Daoy (cell line): Measurements from ENCODE around the gene SEPTIN5. TPM values are rescaled to one million over a fixed set of nuclear protein-coding genes. Genes with fewer than 3 reads are reported as not detected.
A peak's percentile ranks its signal among the peaks of the same experiment; 100 is the strongest.

ENCODE experiments used
- DNase-seq: peaks from one replicate; pipeline ENCODE4 v3.0.0-alpha.2; 2015; ENCODE audit warnings: low read depth
- total RNA-seq: library from RNA; depleted of rRNA; stranded (reverse); fragments of >200 nt; shearing (Covaris generic); gene quantifications from 2 replicates; pipeline ENCODE4 v1.2.3, GENCODE V29; 2014

SEPTIN5 gene
- total RNA-seq, 1 experiment from 2014 or later, result 6.1 TPM

DNA sequence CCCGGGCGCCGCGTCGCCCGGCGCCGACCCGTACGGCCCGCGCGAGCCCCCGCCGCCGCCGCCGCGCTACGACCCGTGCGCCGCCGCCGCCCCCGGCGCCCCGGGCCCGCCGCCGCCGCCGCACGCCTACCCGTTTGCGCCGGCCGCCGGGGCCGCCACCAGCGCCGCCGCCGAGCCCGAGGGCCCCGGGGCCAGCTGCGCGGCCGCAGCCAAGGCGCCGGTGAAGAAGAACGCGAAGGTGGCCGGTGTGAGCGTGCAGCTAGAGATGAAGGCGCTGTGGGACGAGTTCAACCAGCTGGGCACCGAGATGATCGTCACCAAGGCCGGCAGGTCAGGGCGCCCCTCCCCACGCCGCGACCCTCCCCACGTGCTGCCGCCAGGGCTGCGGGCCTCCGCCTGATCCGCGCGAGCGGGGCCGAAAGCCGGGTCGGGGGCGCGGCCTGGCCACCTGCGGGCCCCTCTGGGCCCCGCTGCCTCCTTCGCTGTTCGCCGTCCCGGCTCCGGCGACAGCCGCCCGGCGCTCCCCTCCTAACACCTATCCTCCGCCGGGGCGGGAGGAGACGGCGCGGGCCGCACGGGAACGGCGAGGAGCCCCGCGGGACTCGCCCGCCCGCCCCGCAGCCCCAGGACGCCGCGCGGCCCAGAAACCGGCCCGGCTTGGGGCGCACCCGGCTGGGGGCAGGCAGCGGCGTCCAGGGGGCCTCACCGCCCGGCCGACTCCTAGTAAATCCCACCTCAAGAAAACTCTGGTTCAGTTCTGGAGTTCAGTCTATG lies 46.8 kb downstream of the SEPTIN5 start:
- no peak for DNase-seq

DNA sequence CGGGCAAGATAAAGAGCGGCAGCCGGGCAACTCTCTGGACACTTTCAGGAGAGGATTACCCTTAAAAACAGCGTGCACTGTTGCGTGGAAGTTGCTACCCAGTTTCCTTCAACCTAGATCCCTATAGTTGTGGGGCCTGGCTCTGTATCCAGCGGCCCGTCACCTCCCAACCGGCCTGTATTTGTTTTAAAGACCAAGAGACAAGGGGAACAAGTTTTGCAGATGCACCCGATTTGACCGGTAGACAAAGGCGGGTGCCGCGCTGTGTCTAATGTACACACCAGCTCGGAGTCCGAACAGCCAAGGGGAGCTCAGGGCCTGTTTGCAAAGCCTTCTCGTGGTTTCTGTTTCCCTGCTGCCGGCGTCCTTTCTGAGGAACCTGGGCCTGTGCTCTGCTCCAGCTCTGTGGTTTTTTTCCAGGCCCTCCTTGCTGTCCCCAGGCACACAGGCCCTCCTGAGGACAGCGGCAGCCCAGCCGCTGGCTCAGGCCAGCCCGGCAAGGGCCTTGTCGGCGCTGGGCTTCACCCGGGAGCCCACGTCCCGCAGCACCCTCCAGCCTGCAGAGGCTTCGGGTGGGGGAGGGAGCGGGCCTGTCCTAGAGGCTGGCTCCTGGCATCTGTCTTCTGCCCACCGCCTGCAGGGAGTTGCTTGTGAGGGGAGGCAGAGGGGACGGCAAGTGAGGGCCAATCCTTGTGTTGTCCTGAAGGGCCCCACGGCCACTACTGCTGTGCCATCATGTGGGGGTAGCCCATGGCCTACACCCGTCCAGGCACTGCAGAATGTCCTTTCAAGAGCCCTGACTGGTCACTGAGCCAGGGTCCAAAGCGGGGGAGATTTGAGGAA lies 47.6 kb downstream of the SEPTIN5 start:
- no peak for DNase-seq

DNA sequence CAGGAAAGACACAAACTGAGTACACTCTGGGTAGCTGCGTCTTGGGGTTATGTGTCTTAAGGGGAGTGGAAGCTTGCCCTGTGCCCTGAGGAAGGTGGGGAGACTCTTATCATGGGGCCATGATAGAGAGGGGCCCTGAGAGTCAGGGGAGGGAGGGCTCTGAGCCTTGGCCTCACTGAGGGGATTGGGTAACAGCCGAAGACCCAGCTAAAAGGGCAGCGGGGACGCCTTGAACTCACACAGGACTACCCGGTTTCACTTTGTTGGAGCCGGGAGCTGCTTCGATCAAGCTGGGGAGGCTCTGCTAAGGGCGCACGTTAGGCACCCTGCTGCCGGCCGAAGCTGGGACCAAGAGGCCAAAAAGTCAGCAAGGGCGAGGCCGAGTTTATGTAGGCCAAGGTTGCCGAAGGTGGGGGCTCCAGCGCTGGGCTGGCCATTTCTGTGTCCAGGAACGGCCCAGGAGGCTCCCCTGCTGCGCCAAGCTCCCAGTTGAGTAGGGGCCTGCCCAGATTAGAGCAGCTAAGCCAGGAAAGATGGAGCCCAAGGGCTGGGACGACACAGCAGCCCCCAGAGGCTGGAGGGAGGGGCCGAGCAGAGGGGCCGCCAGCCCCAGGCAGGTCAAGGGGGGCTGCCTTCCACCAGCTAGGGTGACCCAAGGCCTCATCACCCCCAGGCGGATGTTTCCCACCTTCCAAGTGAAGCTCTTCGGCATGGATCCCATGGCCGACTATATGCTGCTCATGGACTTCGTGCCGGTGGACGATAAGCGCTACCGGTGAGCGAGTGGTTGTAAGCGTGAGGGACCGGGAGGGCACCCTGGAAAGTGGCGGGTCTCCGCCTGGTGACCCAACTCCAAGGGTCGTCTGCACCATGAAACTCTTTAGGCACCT lies 48.5 kb downstream of the SEPTIN5 start:
- no peak for DNase-seq

DNA sequence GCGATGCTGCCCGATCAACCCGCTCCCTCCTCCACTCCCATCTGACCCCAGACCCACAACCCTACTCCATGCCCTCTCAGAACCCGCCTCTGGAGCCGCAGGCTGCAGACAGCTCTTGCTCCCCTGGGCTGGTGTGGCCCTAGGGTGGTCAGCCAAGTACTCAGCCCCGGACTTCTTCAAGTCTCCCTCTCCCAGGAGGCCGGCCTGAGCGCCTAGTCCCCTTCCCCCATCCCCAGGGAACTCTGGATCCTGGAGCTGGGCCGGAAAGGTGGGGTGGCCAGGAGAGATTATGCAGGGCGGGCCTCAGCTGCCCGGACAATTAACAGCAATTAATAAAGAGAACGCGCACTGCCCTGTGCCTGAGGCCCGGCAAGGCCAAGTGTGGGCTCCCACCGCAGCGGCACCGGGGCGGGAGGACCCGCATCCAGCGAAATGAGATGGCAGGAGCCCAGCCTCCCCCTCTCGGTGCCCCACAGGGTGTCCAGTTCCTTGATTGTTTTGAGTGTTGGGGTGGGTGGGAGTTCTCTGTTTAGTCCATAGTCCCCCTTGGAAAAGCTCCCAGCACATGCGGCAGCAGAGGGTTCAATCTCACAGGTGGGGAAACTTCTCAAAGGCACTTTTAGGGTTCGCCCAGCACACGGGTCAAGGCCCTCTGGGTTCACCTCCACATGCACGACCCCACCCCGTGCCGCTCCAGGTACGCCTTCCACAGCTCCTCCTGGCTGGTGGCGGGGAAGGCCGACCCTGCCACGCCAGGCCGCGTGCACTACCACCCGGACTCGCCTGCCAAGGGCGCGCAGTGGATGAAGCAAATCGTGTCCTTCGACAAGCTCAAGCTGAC lies 49.4 kb downstream of the SEPTIN5 start:
- no peak for DNase-seq

DNA sequence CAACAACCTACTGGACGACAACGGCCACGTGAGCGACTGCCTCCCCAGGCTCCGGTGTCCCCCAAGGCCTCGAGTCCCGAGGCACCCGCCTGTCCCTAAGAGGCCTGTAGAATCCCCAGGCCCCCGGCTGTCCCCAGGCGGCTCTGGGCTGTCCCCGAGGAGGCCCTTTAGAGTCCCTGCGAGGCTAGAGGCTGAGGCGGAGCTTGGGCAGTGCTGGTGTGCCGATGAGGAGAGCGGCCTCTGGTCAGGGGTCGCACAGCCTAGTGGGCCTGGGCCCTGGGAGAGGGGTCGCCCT lies 49.9 kb downstream of the SEPTIN5 start:
- DNase-seq, result no peak

DNA sequence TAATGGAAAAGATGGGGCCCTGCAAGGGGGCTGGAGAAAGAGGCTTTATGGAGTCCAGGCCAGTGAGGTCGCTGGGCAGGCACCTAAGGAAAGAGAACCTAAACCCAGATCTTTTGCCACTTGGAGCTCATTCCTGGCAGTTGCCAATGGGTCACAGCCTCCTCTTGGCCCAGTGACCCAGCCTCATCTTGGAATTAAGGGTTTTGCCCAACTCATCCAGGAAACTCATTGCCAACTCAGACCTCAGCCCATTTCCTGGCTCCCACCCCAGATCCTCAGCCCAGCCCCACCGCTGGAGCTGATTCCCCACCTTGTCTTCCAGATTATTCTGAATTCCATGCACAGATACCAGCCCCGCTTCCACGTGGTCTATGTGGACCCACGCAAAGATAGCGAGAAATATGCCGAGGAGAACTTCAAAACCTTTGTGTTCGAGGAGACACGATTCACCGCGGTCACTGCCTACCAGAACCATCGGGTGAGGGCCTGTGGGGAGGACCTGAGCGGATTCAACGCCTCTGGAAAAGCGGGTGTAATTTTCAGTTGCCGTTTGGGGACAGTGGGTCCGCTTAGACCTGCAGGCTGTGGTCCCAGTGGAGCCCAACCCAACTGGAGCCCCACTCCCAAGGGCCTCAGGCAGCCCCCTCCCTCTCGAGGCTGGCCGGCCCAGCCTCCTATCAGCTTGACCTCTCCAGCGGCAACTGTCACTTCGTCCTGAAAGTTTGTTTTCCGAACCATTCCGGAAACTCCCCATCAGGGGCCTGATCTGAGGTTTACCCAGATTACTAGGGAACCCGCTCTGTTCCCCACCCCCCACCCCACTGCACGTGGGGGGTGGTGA lies 50.6 kb downstream of the SEPTIN5 start:
- DNase-seq, result no peak

DNA sequence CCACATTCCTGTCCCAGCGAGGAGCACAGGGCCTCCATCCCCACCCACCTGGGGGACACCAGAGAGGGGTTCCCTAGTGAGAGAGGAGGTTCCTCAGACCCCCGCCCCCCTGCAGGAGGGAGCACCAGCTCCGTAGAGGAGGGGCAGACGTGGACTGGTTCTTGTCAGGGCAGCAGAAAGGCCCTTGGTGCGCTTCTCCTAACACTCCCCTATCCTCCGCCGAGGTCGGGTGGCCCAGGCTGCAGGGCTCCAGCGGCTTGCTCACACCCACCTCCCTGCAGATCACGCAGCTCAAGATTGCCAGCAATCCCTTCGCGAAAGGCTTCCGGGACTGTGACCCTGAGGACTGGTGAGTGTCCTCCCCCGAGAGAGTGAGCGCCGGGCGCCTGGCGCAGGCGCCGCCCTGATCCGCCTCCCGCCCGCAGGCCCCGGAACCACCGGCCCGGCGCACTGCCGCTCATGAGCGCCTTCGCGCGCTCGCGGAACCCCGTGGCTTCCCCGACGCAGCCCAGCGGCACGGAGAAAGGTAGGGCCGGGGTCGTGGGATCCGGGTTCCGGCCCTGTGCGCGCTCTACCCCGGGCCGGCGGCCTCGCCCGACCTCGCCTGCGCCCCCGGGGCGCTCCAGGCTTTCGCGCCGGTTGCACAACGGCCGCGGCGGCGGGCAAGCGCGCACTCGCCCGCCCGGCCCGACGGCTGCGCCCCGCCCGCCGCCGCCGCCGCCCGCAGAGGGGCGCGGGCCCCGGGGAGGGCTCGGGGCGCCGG lies 51.4 kb downstream of the SEPTIN5 start:
- no peak for DNase-seq

DNA sequence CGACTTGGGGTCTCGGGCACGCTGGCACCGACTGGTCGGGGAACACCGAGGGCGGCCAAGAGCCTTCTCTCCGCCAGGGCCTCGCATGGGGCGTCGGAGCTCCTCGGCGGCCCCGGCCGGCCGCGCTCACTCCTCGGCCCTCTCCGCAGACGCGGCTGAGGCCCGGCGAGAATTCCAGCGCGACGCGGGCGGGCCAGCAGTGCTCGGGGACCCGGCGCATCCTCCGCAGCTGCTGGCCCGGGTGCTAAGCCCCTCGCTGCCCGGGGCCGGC lies 51.9 kb downstream of the SEPTIN5 start:
- no peak for DNase-seq

DNA sequence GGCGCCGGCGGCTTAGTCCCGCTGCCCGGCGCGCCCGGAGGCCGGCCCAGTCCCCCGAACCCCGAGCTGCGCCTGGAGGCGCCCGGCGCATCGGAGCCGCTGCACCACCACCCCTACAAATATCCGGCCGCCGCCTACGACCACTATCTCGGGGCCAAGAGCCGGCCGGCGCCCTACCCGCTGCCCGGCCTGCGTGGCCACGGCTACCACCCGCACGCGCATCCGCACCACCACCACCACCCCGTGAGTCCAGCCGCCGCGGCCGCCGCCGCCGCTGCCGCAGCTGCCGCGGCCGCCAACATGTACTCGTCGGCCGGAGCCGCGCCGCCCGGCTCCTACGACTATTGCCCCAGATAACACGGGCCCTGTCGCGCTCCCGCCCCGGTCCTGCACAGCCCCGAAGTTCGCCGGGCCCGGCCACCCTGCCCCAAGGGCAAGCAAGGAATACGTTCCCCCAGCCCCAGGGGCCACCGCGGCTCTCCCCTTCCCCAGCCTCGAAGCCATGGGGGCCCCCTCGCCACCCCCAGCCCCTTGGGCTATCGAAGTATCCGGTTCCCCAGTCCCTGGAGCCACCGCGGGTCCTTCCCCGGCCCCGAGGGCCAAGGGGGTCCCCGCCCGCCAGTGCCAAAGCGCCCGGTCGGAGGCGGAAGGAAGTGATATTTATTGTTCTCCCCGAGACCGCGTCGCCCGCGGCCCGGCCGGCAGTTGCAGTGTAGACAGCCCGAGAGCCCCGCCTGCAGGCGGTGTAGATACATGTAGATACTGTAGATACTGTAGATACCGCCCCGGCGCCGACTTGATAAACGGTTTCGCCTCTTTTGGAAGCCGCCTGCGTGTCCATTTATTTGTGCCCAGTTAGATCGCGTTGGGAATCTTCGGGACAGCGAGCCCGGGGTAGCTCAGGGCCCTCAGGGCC lies 52.5 kb downstream of the SEPTIN5 start:
- peak; percentile 43 for DNase-seq

DNA sequence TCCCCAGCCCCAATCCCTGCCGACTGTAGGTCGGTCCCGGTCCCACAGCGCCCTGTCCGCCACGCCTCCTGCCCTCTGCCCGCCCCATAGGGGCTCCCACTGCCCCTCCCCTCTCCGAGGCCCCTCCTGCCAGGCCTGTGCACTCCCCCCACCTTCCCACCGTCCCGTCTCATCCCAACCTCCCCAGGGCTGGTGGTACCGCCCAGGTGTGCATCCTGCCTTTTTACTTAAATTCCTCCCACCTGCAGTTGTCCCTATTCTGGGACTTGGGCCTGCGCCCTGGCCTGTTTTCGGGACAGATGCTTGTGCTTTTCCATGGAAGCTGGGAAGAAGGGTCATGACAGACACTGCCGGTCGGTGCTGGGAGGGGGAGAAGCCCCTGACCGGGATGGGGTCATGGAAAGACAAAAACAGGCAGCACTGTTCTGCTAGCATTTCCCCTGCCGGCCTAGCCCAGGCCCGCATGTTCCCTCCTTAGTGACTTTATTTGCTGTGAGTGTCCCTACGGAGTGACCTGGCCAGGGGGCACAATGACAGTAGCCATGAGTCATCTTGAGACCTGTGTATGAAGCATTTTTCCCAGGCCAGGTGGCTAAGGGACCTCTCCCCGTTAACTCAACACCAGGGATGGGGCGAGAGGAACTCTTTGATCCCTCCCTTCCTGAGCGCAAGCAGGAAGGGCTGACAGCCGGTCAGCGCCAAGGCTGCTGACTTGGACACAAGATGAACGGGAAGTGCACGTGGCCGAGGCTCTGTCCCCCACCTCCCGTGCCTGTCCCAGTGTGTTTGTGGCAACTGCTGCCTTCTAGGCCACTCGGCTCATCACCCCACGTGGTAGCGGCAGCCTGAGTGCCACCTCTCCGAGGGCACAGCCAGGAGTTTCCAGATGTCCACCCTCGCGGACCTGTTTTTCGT lies 53.4 kb downstream of the SEPTIN5 start:
- DNase-seq, result no peak

DNA sequence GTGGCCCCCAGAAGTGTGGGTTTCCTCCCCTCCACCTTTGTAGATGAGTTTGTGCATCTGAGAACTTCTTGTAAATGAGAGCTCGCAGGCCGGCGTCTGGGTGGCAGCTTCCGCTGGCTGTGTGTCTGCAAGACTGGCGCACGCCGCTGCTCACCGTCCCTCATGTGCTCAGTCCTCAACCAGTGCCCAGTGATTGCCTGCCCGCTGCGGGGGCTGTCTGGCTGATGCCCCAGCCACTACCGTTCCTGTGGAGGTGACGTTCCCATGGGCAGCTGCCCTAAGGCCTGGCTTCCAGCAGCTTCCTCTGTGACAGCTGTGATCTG lies 55.1 kb downstream of the SEPTIN5 start:
- DNase-seq, result no peak

DNA sequence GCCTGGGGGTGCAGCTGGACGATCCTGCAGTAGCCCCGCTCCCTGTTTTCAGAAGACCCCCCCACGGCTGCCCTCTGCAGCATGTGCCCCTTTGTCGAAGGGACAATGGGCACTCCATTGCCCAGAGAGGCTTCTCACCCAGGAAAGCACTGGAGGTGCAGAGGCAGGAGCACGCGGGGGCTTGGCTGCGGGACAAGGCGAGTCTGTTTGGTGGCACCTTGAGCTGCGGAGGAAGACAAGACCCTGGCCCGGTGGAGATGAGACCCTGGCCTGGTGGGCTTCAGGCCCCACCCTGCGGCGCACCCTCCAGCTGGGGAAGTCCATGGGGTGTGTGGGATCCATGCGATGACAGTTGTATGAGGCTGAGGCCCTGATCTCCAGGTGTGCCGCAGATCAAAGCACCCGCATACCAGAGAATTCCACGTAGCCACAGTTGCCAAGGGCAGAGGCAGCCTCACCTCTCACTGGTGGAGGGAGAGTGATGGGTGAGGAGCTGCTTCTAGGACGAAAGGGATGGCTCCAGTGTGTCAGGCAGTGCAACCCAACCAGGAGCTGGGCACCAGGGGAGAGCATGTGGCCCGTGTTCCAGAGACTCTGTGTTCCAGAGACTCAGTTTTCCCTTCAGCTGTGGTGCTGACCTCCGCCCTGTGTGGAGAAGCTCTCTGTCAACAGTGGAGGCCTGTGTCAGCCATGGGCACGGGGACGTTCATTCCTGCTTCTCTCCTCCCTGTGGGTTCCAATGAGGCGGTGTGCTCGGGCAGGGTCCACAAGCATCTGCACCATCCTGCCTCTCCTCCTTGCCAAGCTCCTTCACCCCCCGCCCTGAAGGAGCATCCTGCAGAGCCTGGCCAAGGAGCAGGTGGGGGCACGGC lies 56.3 kb downstream of the SEPTIN5 start:
- DNase-seq, result no peak

DNA sequence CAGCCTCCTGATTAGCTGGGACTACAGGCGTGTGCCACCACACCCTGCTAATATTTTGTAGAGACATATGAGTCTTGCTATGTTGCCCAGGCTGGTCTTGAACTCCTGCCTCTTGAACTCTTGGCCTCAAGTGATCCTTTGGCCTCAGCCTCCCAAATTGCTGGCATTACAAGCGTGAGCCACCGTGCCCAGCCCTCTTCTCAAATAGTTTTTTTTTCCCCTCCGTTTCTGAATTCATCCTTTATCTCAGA lies 58.0 kb downstream of the SEPTIN5 start:
- DNase-seq, result no peak
